Measurements from ENCODE around the gene CPXM2.
"Not testable (repeated sequence)": the region's sequence is repeated elsewhere in the genome, so short reads cannot be mapped to it uniquely, and the experiment has no call there.

Gene CPXM2

DNA sequence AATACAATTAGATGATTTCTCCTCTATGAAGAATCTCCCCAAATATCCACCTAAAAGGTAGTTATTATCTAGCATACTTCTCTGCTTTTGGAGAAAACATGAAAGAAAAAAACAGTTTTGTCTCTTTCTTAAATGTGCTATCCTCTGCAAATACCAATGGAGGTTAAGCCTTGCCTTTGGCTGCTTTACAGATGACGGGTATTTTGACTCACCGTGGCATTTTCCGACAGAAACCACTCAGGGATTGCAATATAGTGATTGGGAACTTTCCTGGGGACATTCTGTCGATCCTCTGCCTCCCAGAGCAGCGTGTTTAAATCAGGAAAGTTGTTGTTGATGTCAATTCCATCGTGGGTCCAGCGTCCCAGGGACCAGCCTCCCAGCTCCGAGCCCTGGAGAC lies 124.8 kb downstream of the CPXM2 start:
- no peak for DNase-seq

DNA sequence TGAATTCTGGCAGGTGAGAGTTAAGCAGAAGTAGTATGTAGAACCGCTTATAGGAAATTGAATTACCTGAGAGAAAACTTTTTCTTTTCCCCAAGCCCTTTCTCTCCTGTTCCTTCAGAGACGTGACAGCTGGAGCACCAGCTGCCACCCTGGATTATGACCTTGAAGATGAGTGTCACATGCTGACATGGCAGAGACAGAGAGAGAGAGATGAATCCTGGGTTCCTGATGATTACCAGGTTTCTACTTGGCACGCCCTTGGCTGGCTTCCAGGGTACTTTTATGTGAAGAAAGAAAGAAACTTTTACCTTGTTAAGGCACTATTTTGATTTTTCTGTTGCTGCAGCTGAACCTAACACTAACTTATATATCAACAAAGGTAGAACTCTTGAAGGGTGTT lies 125.6 kb downstream of the CPXM2 start:
- no peak for DNase-seq

DNA sequence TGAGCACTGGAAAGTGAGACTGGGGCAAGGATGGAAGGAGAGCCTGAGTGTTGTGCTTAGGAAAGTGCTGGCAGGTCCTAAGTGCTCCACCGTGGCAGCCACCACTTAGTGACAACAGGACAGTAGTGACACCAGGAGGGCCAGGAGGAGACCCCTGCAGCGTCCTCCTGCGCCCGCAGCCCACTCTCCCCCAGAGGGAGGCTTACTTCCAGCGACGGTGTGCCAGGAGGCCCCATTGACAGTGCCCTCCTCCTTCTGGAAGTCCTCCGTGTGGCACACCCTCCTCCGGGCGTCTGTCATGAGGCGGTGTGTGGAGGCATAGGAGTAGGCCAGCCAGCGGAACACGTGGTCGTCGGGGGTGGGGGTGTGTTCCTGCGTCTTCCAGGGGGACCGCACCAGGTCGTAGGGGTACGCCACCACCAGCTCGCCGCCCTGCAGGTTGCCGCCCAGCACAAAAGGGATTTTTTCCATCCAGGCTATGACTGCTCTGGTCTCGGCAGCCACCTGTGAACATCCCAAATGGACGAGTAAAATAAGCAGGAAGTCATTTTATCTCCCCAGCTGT lies 129.9 kb downstream of the CPXM2 start:
- no peak for DNase-seq

DNA sequence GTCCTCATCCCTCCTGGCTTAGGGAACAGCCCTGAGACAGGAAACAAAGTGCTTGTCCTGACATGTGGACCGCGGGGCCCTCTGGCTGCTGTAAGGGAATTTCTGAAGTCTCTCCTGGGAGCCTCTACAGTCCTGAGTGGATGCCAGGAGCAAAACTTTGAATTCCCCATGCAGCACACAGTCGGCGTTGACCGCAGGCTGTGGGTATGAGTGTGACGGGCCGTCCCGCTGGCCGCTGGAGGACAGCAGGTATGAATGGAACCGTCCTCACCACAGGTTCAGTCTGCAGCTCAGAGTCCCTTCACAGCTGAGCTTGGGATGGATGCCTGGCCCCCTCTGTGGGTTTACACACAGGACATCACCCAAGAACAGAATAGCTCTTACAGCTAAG lies 130.6 kb downstream of the CPXM2 start:
- no peak for DNase-seq

DNA sequence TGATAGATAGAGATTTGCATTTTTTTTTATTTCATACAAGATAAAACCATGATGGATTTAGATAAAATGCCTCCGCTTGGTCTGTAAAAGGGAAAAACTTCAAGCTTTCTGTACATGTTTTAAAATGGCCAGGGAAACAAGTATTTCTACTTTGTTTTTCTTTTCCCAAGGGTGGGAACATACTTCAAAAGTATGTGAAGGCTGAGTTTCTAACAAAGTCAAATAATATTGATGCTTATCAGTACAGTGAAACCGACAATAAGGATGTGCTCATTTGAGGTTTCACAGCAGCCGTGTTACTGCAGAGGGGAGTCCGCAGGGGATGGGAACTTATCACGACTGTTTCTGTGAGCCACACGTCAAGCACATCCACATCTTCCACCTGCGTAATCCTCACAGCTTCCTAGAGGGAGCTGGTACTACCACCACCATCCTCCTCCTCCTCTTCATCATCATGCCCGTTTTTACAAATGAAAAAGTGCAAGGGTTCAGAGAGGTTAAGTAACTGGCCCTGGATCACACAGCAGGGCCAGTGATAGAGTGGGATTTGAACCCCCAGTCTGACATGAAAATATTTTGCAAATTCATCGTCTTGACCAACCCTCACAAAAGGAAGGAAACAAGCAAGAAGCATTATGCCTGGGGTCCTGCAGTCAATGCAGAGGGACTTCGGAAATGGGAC lies 131.1 kb downstream of the CPXM2 start:
- DNase-seq: no peak

DNA sequence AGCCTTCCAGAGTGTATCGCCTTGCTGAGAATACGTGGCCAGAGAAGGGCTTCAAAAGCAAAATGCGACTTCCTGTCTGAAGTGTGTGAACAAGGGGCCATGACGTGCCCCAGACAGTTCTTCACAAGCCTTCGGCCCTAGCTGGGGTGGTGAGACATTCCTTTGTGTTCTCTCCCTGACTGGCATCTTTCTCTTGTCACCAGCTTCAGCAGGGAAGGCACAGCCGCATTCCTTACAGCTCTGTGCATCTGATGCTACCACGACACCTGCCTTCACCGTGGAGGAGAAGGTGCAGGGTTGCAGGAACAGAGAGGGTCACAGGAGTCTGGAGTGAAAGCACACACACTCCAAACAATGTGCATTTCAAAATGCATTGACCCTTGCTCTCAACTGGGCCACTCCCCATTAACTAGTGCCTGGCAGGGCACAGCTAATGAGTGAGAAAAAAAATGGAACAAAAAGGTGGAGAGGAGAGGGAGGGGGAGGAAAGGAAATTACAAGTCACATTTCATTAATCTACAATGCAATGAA lies 132.0 kb downstream of the CPXM2 start:
- DNase-seq: no peak

DNA sequence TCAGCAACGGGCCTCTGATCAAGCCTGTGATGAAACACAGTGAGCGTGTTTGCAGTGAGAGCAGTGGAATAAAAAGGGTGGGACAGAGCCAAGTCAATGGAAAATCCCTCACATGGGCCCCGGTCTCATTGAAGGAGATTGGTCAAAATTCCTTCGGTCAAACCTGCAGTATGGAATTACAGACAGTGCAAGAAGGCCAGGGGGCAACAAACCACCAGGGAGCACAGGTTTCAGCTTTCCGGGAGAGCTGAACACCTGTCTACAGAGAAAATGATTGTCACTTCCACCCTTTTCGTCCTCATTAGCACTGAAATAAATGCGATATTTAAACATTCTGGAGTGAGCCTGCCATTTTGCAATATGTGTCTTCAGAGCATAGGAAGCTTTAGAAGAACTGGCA lies 132.6 kb downstream of the CPXM2 start:
- DNase-seq: no peak

DNA sequence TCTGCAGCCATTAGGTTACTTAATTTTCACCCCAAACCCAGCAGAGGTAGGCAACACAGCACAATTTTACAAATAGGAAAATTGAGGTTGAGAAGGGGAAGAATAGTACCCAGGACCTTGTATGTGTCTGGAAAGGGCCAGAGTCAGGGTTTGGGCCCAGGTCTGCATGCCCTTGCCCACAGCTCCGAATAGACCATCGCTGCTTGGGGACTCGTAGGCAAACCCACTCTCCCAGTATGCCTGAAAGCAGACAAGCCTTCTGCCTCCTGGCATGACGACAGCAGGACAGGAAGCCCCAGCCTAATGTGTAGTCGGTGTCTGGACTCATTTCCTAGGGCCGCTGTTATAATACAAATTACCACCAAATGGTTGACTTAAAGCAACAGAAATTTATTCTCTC lies 133.8 kb downstream of the CPXM2 start:
- DNase-seq: no peak

DNA sequence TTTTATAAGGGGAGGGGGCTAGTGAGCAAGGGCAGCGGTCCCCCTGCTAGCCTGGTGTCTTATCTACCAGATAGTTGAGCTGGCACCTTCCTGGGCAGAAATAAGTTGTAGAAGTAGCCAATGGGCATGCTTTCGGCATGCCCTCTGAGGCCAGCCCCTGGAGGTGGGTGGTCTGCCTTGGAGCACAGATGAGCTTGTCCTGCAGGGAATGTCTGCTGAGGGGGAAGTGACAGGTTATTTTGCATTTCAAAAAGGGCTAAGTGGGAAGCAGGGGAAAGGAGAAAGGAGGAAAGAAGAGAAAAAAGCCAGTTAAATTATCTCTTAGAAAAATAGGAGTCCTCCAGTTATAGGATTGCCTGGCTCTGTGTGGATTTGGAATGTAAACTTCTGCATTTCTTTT lies 136.5 kb downstream of the CPXM2 start:
- no peak for DNase-seq

DNA sequence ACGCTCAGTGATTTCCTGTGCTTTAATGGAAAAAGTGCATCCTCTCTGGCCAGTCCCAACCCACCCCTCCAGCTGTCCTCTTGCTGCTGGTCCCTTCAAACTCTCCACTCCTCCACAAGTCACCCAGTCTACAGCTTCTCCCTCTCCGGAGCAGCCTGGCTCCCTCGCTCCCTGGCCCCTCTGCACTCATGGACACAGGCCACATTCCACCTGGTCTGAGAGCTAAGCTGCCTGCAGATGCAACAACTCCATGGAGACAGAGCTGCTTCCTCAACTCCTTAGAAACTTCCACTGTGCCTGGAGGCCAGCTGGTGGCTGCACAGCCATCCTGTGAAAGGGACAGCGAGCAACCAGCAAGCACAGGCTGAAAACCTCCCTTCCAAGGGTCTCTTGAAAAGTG lies 137.5 kb downstream of the CPXM2 start:
- no peak for DNase-seq

DNA sequence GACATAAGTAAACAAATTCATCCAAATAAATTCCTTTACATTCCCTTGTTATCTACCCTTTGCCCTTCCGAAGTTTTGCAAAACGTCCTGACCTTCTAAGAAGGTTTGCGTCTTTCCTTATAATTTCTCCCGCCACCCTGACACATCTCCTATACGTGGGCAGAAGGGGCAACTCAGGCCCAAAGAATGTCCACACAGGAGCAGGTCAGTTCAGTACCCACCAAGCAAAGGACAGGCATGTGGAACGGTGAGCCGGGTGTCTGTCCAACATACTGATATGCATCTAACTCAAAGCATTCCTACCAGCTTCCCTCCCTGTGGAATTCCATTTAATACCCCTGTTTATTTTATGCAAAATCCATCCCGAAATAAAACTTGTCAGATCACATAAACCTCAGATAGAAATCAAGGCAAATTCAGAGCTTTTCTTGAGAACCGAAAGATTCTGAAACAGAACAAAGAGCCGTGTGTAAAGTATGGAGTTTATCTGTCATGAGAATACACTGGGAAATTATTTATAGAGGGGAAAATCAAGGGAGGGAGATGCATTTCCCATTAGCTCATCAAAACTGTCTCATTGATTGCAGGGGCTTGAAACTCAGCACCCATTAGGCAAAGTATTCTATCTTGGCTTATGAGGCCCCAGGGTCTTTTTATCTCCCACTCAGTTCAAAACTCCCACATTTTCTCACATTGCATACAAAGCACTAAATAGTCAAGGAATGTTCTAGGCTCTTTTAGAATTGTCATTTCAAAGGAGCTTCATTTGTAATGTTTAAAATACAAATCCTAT lies 140.1 kb downstream of the CPXM2 start:
- DNase-seq: no peak

DNA sequence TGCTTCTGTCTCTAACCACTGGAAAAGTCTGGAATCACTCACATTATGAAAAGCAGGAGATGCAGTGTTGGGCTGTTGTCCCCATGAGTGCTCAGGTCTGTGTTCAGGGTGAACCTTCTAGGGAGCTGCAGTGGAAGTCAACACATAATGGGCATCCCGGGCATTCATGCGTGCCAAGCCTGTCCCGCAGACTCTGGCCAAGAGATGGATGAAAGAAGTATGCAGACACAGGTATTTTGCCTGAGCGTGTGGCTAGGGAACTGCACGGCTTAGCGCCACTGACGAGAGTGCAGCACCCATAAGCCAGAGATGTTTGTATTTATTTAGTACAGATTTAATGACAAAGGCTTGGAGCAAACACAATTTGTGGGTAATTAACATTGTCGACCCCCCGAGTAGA lies 140.7 kb downstream of the CPXM2 start:
- no peak for DNase-seq

DNA sequence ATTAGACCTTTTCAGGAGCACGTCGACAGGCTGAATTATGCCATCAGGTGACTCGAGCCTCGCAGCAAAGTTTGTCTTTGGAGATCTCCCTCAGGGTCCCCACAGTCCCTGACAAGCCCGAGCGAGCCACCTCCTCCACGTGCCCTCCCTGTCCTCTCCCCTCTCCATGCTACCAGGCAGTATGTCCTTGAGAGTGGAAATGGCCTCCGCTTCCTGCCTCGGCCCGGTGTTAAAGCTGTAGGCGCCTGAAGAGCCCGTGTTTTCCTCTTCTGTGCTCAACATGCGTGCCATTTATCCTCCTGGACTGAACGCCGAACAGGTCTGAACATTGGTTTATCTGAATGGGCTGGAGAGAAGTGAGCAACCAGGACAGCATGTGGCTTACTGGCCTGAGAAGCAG lies 142.9 kb downstream of the CPXM2 start:
- DNase-seq: no peak

DNA sequence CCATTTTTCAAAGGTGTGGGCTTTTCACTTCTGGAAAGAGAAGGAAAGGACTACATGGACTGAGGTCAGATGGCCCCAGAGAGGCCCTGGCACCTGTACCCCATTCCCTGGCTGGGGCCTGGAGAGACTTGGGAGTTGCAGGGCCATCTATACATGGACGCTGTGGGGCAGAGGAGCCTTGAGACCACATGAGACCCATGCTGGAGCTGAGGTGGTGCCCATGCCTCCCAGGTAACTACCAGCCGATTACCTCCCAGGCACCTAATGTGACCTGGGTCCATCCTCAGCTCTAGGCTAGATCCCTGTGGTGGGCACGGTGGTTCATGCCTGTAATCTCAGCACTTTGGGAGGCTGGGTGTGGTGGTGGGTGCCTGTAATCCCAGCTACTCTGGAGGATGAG lies 144.2 kb downstream of the CPXM2 start:
- DNase-seq: no peak

DNA sequence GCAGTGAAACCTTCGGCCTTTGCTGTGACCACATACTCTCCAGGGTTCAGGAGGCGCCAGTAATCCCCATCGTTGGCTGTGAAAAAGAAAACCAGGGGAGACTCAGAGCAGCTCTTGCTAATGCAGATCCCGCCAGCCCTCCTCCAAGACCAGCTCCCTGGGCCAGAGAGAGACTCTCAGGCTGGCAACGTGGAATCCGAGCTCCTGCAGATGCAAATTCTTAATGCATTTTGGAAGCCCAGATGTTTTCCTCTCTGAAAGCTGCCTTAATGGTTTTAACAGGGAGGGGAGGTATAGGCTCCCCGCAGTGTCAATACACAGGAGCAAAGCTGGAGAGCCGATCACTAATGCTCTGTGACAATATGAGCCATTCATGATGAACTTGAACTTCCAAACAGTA lies 144.7 kb downstream of the CPXM2 start:
- no peak for DNase-seq

DNA sequence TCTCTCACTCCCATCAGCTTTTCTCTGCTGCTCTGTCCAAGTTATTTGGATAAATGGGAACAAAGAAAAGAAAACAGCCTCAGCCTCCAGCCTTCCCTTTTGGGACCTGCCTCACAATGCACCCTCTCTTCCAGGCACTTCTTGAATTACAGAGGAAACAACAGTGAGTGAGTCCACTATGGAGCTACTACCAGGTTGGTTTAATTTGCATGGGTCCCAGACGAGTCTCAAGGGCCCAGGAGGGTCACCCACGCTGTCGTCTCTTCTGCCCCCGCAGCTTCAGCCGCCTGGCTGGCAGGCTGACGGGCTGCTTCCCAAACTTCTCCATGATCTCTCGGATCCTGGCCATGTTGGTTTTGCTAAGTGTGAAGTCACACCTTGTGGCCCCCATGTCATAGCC lies 145.1 kb downstream of the CPXM2 start:
- no peak for DNase-seq

DNA sequence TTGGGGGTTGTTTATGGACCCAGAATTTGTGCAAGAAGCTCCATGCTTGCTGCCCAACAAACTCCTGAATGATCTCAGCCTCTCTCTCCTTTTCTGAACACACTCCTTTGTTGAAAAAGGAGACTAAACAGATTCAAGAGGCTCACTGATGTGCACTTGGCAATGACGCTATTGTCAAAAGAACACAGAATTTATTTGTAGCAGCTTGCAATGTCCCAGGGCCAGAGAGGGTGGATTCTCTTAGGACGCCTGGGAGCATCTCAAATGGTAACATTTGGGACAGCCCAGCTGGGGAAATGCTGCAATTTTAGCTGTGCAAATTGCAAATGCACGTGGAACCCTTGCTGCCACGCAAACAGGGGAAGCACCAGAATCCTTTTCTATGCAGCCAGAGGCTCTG lies 145.5 kb downstream of the CPXM2 start:
- DNase-seq: no peak

DNA sequence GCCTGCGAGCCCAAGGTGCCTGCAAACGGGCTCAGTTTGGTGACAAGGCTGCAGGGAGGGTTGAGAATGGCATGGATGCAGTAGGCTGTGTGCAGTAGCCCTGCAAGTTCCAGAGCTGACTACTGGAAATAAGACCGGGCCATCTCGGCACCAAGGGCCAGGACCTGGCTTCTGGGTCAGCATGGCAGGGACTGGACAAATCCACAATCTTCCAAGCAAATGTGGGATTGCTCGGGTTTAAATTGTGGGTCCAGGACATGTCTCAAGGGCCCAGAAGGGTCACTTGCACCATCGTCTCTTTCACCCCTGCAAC lies 147.4 kb downstream of the CPXM2 start:
- no peak for DNase-seq

DNA sequence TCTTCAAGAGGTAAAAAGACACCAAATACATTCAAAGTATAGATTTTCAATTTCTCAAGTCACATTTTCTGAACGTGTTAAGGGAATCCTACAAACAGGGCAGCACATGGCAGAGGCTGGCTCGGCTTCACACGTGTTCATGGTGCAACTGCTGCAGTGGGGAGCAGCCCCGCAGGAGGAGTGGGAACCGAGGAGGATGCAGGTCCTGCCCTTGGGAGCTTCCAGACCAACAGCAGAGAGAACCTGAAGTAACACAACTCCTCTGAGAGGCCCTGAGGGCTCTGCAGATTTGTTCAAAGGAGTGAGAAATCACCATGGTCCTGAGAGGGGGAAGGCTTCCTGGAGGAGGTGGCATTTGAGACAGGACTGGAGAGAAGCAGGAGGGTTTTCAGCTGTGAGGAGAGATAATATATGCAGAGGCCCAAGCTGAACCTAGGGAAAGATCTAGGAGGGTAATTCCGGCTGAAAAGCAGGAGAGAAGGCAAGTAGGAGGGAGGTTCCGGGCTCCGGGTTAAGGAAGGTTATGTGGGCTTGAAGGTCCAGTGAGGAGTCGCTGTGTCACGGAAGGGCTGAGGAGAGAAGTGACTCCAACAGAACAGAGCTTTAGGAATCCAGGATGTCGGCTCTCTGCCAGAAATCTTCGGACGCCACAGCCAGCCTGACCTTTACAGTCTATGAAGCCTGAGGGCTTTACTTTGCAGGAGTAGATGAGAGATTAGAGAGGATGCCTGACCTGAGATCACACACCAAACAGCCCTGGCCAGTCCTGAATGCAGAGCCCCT lies 148.0 kb downstream of the CPXM2 start:
- DNase-seq: no peak

DNA sequence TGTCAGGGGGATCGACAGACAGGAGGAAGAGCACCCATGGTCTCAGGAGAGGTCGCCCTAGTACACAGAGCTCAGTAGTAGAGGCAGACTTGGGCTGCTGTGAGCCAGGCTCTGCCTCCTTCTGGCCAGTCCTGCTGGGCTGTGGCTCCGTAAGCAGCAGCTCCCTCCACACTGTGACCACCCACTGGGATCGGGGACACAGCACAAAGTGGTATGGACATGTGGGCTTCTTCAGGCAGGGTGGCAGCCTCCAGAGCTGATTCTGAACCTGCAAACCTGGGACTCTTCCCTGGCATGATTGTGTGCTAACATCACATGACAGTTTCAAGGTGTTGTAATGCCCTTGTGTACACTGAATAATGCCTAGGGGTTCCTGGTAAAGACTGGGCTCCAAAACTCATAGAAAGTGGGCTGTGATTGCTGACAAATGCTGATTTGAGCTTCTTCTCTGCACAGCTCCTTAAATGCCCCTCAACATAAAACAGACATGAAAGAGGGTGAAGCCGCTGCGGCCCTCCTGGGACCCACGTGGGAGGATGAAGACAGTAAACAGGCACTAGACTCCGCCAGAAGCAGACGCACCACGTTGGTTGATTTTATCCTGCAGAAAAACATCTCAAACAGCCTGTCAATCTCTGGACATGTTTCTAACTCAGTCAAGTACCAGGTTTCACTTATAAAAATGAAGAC lies 148.7 kb downstream of the CPXM2 start:
- no peak for DNase-seq

DNA sequence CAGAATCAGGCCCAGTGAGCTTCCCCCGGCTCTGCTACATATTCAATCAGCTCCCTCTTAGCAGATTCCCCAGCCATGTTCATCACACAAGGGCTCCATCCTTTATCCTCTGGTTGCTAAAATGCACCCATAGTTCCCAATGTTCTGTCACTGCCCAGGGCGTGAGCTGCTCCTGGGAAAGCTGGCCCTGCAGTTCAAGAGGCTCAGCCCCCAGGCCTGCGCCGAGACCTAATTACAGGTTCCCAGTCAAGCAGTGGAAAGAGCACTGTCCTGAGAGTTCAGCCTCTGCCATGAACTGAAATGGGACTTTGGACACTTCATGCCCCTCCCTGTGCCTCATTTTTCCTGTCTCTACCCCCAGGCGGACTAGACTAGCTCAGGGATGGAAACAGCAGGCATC lies 149.9 kb downstream of the CPXM2 start:
- DNase-seq: no peak

DNA sequence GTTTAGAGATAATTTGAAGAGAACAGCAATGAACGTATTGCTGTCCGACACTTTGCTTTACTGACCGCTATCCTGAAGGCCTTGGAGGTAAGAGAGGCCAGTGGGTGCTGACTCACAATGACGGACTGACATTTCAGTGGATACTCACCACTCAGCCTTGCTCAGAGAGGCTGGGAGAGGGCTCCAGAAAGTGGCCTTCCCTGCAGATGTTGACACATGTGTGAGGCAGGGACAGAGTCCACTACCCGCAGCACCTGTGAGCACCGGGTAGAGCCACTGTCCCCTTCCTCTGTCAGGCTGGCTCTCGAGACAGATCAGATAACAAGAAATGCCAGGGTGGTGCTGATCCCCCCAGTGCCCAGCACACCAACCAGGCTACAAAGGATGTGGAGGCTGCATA lies 150.5 kb downstream of the CPXM2 start:
- DNase-seq: no peak

DNA sequence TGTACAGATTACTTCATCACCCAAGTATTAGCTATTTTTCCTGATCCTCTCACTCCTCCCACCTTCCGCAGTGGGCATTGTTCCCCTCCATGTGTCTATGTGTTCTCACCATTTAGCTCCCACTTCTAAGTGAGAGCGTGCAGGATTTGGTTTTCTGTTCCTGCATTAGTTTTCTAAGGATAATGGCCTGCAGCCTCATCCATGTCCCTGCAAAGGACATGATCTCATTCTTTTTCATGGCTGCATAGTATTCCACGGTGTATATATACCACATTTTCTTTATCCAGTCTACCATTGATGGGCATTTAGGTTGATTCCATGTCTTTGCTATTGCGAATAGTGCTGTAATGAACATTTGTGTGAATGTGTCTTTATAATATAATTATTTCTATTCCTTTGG lies 154.7 kb downstream of the CPXM2 start:
- DNase-seq: not testable (repeated sequence)
